Bronchial epithelial cell (primary cell): Measurements from ENCODE around the gene AVL9. TPM values are rescaled to one million over a fixed set of nuclear protein-coding genes. Genes with fewer than 3 reads are reported as not detected.
"Not testable (repeated sequence)": the region's sequence is repeated elsewhere in the genome, so short reads cannot be mapped to it uniquely, and the experiment has no call there.

ENCODE experiments used
- DNase-seq: peaks from one replicate; pipeline ENCODE4 v3.0.0-alpha.2; 2010; ENCODE audit warnings: low read depth
- FAIRE-seq: peaks from 2 replicates; lab custom pipeline; 2011; peaks lifted over from hg19 to GRCh38; lab: Jason Lieb, UNC
- H3K27me3 ChIP-seq: 2 replicates; pipeline ENCODE4 v1.5.1; 2011; ENCODE audit warnings: low read length; ENCODE audit not compliant: control insufficient read depth, insufficient read depth
- H3K36me3 ChIP-seq: 2 replicates; pipeline ENCODE4 v1.5.1; 2011; ENCODE audit warnings: low read length; ENCODE audit not compliant: control insufficient read depth, insufficient read depth
- H3K4me3 ChIP-seq: 2 replicates; pipeline ENCODE4 v1.5.1; 2011; ENCODE audit warnings: mild to moderate bottlenecking, low read depth, low read length, control low read depth
- total RNA-seq: library from RNA; depleted of rRNA; stranded (reverse); fragments of >200 nt; gene quantifications from 2 replicates; pipeline ENCODE4 v1.2.1, GENCODE V29; 2014
- TF ChIP-seq, protein P1 (sequence below): IDR thresholded peaks from 2 replicates; pipeline ENCODE4 v1.5.1; 2011; ENCODE audit warnings: mild to moderate bottlenecking, moderate library complexity, low read length, control low read depth, inconsistent platforms; ENCODE audit not compliant: insufficient read depth, severe bottlenecking

Gene AVL9
- total RNA-seq, 1 donor from 2014 or later: 34.0 TPM

DNA sequence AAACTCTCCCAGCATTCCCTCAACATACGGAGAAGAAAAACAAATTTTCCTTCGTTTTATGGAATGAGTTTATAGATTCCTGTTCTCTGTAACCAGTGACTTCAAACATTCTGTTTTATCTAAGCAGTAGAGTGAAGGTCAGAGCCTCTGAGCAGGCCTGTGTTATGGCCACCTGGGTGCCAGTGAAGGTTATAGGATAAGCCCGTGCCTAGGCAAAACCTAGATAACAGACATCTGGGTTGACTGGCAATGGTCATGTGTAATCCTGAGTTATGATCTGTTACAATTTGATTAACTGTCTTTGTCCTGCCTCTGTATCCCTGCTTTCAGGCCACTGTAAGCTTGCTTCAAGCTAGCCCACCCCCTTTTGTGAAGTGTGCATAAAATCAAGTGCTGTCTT lies 13.4 kb upstream of the AVL9 start:
- no peaks in the 10 kb centered on the region for H3K36me3 ChIP-seq
- H3K4me3 ChIP-seq: no peak overlapping the region
- no peak for DNase-seq
- FAIRE-seq: no peak
- no peaks in the 10 kb centered on the region for H3K27me3 ChIP-seq
- TF ChIP-seq, protein P1, sequence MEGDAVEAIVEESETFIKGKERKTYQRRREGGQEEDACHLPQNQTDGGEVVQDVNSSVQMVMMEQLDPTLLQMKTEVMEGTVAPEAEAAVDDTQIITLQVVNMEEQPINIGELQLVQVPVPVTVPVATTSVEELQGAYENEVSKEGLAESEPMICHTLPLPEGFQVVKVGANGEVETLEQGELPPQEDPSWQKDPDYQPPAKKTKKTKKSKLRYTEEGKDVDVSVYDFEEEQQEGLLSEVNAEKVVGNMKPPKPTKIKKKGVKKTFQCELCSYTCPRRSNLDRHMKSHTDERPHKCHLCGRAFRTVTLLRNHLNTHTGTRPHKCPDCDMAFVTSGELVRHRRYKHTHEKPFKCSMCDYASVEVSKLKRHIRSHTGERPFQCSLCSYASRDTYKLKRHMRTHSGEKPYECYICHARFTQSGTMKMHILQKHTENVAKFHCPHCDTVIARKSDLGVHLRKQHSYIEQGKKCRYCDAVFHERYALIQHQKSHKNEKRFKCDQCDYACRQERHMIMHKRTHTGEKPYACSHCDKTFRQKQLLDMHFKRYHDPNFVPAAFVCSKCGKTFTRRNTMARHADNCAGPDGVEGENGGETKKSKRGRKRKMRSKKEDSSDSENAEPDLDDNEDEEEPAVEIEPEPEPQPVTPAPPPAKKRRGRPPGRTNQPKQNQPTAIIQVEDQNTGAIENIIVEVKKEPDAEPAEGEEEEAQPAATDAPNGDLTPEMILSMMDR: no peak

DNA sequence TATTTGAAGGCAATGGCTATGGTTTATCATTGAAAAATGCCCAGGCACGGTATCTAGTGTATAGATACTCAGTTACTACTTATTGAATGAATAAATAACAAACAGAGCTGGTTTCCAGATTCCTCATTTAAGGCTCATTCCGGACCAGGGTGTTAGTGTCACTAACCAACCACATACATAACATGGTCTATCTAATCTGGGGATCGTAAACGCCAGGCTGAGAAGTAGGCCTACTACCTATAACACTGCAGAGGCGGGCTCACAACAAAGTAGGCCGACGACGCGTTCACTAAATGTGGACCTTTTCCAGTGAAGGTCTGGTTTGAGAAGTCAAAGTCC lies 5.5 kb upstream of the AVL9 start:
- H3K36me3 ChIP-seq: peaks cover 4% of the 10 kb centered on the region
- no peak for DNase-seq
- no peak for FAIRE-seq
- H3K27me3 ChIP-seq: no peaks in the 10 kb centered on the region
- peak overlapping the region; percentile 50 for H3K4me3 ChIP-seq
- TF ChIP-seq, protein P1: no peak

DNA sequence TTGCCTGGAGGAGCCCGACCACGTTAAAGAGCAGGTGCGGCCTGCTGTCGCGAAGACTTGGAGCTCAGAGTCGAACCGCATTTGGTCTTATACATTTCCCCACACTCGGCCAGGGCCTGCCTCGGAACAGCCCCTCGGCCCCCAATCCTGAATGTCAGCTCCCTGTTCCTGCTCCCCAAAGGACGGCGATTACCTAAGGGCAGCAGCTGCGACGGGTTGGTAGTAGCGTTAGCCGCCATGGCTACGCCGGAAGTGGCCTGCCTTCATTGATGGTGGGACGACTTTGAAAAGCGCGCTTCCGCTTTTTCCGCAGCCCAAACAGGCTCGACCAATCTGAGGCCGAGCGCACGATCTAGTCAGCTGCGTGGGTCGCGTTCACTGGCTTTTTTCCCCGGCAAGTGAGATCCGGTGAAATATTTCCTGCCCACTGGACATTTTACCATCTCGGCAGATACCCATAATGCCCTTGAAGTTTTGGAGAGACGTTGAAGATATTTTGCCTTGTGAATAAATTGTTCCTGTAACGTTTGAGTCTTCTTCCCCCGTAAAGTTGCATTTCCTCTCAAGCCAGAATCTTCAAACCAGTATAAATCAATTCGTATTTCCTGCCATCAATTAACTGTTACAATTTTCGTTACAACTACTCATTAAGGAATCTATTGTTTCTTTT lies 5.0 kb upstream of the AVL9 start, which contains the start of gene LSM5:
Gene LSM5 (minus strand): TSS at position 254 of the 670 bp plus-strand sequence. CDS start 15 bp downstream, at position 239.
- FAIRE-seq (peak; percentile 13), DNase-seq (peak; percentile 86)
- TF ChIP-seq, protein P1: no peak
- H3K4me3 ChIP-seq: peak within 1 kb of the TSS; percentile 50
- peaks cover 4% of the 10 kb centered on the region for H3K36me3 ChIP-seq
- H3K27me3 ChIP-seq: no peaks in the 10 kb centered on the region

DNA sequence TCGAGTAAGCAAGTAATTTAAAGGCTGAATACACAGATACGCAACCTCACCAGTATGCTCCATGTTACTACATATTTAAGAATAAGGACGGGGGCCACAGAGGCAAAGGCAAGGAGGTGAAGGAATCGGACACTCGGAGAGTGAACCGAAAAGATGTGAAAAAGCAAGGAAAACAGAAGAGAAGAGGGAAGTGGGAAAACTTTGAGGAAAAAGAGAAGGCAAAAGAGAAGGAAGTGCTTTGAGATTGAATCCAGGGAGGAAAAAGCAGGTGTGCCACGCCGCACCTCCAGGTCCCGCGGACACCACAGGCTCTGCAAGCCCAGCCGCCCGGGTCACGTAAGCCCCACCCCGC lies 367 bp upstream of the AVL9 start:
- FAIRE-seq: no peak

DNA sequence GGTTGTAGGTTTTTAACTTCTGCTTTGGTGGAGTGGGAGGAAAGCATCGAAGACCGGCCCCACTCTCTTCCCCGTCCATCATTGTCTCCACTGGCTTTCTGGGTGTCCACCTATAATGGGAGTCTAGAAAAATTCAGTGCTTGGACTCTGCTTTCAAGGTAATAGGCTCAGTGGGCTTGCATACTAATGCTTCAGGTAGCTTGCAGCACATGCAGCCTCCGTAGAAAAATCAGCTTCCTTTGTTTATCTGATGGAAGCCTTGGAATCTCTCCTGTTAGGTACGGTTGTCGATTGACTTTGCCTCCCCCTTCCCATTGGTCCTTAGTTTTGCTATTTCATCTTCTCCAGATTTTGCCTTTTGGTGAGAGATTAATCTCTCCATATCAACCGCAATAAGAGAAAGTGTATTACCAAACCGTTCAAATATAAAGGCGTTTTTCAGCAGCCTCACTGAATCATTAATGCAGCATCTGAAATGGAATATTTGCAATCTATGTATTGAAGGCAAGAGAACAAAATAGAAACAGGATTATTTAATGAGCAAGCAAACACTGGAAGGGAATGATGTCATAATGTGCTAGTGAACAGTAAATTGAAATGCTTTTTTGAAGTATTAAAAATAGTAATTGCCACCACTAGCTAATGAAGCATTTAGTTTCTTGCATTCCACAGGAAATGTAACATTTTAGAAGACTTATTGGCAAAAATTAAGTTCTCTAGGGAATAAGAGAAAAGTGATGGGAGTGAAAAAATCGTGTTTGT lies 944 bp downstream of the AVL9 start:
- DNase-seq (no peak), FAIRE-seq (no peak)
- peak overlapping the region; percentile 95 for H3K4me3 ChIP-seq
- TF ChIP-seq, protein P1: no peak
- no peaks in the 10 kb centered on the region for H3K27me3 ChIP-seq
- H3K36me3 ChIP-seq: no peaks in the 10 kb centered on the region

More for the DNA sequence above, 367 bp upstream of the AVL9 start:
- Histone ChIP-seq H3K27me3 (no peaks in the 10 kb centered on the region), H3K36me3 (no peaks in the 10 kb centered on the region), H3K4me3 (peak overlapping the region; percentile 95)
- TF ChIP-seq, protein P1: no peak
- DNase-seq: no peak

DNA sequence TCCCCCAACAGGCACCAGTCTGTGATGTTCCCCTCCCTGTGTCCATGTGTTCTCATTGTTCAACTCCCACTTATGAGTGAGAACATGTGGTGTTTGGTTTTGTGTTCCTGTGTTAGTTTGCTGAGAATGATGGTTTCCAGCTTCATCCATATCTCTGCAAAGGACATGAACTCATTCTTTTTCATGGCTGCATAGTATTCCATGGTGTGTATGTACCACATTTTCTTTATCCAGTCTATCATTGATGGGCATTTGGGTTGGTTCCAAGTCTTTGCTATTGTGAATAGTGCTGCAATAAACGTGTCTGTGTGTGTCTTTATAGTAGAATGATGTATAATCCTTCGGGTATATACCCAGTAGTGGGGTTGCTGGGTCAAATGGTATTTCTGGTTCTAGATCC lies 4.5 kb downstream of the AVL9 start:
- not testable (repeated sequence) for H3K4me3 ChIP-seq, H3K27me3 ChIP-seq, H3K36me3 ChIP-seq, DNase-seq, FAIRE-seq

DNA sequence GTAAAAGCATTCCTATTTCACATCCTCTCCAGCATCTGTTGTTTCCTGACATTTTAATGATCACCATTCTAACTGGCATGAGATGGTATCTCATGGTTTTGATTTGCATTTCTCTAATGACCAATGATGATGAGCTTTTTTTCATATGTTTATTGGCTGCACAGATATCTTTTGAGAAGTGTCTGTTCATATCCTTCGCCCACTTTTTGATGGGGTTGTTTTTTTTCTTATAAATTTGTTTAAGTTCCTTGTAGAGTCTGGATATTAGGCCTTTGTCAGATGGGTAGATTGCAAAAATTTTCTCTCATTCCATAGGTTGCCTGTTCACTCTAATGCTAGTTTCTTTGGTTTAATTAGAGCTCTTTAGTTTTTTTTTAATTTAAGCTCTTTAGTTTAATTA lies 4.9 kb downstream of the AVL9 start:
- not testable (repeated sequence) for H3K4me3 ChIP-seq, FAIRE-seq, DNase-seq, H3K27me3 ChIP-seq, H3K36me3 ChIP-seq
